GM18505 (cell line): Measurements from ENCODE around the gene ROBO2.

Experiments used
- ATAC-seq: cut with Tn5 transposase; IDR thresholded peaks from one replicate; pipeline ENCODE4 v1.9.1; 2021; ENCODE audit not compliant: unreplicated experiment
- POLR2A ChIP-seq: IDR thresholded peaks from 4 replicates; pipeline ENCODE4 v1.6.1; 2011; ENCODE audit warnings: borderline replicate concordance; ENCODE audit not compliant: insufficient read depth, insufficient read length; ENCODE audit errors: extremely low read depth

Gene ROBO2

GRCh38 chr3:77169823-77170222 is 129.9 kb downstream of the ROBO2 start:
- no peak for ATAC-seq
- TF ChIP-seq POLR2A, result no peak

- no peak for TF ChIP-seq POLR2A
- ATAC-seq, result no peak
Observed at GRCh38 chr3:77171026-77171425, 131.1 kb downstream of the ROBO2 start.

GRCh38 chr3:77179762-77180161 is 139.9 kb downstream of the ROBO2 start:
- no peak for TF ChIP-seq POLR2A
- ATAC-seq, result no peak

DNA sequence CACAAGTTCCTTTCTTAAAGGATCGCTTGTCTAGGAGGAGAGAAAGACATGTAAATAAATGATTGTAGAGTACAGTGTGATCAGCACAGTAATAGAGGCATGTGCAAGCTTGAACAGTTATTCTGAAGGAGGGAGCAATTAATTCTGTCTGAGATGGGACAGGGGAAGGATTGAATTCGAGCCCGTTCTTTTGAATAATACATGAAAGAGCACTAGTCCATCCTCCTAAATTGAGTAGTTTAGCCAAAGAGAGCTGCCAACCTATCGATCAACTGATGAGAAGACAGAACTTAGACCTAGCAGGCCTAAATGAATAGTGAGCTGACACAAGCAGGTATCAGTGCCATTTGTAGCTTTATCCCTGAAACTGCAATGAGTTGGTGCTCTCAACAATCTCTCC is 142.4 kb downstream of the ROBO2 start:
- TF ChIP-seq POLR2A, result no peak
- no peak for ATAC-seq

GRCh38 chr3:77186319-77186718 is 146.4 kb downstream of the ROBO2 start:
- no peak for TF ChIP-seq POLR2A
- no peak for ATAC-seq

GRCh38 chr3:77186728-77187127 is 146.8 kb downstream of the ROBO2 start:
- no peak for TF ChIP-seq POLR2A
- ATAC-seq, result no peak

- no peak for ATAC-seq
Observed at GRCh38 chr3:77188210-77188609, 148.3 kb downstream of the ROBO2 start.

GRCh38 chr3:77189258-77189657 is 149.4 kb downstream of the ROBO2 start:
- no peak for ATAC-seq
- no peak for TF ChIP-seq POLR2A

More at GRCh38 chr3:77188210-77188609, 148.3 kb downstream of the ROBO2 start:
- TF ChIP-seq POLR2A, result no peak

DNA sequence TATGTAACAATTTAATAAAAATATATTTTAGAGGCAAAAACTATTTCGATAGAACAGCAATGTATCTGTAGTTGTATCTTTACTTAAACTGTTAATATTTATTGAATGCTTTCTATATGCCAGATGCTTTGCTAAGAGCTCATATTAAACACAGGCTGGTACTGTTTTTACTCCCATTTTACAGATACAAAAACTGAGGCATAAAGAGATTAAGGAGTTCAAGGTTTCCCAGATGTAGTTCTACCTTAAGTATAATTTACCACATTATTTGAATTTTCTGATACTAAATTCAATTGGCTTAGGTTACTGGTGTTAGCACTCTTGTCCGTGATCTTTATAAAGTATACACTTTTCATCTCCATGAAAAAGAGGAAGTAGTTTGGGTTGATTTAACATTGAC is 149.8 kb downstream of the ROBO2 start:
- no peak for TF ChIP-seq POLR2A
- ATAC-seq, result no peak

GRCh38 chr3:77190374-77190773 is 150.5 kb downstream of the ROBO2 start:
- no peak for ATAC-seq
- no peak for TF ChIP-seq POLR2A

- no peak for TF ChIP-seq POLR2A
Observed at GRCh38 chr3:77191014-77191413, 151.1 kb downstream of the ROBO2 start.

DNA sequence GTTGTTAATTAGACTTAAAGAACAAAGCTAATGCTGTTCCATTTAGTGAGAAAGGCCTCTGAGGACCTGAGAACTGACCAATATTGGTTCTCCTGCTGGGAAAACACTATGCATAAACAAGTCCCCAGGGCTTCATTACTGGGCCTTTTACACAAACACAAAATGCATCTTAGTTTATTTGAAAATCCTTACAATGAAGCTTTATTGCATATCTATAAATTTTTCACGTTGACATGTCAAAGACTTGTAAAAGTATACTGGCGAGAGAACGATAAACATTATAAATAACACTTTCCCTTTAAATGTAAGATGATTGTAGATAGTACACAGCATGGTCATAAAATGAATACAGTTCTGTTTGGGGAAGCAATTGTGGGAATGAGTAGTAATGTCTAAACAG is 151.7 kb downstream of the ROBO2 start:
- TF ChIP-seq POLR2A, result no peak
- ATAC-seq, result no peak

More at GRCh38 chr3:77191014-77191413, 151.1 kb downstream of the ROBO2 start:
- ATAC-seq, result no peak

- TF ChIP-seq POLR2A, result no peak
- no peak for ATAC-seq
Observed at GRCh38 chr3:77195766-77196545, 156.1 kb downstream of the ROBO2 start.

- TF ChIP-seq POLR2A, result no peak
- ATAC-seq, result no peak
Observed at GRCh38 chr3:77197408-77197807, 157.5 kb downstream of the ROBO2 start.
